ENCODE results near the gene G2E3.
"Not testable (repeated sequence)": the region's sequence is repeated elsewhere in the genome, so short reads cannot be mapped to it uniquely, and the experiment has no call there.

G2E3 gene

GRCh38 chr14:30608533-30609006 lies 49.6 kb downstream of the G2E3 start:
- Mint-ChIP-seq H3K36me3 (peaks cover 62% of the 10 kb centered on the region), H3K4me3 (no peak overlapping the region), H3K9me3 (no peaks in the 10 kb centered on the region), H3K4me1 (no peaks in the 10 kb centered on the region), H3K27ac (peak overlapping the region; percentile 13)
- ATAC-seq = no peak
- no peak for DNase-seq (ENCODE audit: low spot score in 2 of 2)

DNA sequence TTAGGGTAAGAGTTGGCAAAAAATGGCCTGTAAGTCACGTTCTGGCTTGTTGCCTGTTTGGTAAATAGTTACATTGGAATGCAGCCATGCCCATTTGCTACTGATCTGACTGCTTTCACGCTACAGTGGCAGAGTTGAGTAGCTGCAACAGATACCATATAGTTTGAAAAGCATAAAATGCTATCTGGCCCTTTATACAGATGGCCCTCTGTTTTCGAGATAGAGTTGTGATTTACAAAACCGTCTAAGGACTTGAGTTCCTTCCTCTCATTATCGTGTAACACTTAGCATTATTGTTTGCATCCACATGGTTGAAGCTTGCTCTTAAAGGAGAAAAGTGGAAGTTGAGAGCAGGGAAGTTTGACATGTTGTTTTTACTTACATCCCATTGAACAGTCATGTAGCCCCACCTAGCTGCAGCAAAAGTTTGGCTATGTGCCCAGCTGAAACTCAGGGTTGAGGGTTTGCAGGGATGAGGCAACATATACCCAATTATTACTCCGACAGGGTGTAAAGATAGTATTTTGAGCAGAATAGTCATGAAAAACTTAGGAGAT lies 51.9 kb downstream of the G2E3 start:
- Mint-ChIP-seq H3K36me3 (peaks cover 53% of the 10 kb centered on the region), H3K4me3 (no peak overlapping the region), H3K27ac (no peak overlapping the region), H3K9me3 (no peaks in the 10 kb centered on the region), H3K4me1 (no peaks in the 10 kb centered on the region)
- ATAC-seq (no peak), DNase-seq (ENCODE audit: low spot score in 2 of 2) (no peak)

DNA sequence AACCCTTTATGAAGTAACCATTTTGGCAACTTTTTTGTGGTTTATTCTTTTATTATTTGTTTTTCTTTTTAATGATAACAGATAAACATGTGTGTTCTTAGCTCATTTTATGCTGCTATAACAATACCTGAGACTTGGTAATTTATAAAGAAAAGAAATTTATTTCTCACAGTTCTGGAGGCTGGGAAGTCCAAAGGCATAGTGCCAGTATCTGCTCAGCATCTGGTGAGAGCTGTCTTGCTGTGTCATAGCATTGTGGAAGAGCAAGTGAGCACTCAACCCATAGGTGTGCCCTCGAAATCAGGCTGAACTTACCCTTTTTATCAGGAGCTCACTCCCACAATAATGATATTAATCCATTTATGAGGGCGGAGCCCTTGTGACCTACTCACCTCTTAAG lies 55.2 kb downstream of the G2E3 start:
- H3K9me3 Mint-ChIP-seq = no peaks in the 10 kb centered on the region
- no peak overlapping the region for H3K4me3 Mint-ChIP-seq
- ATAC-seq (no peak), DNase-seq (ENCODE audit: low spot score in 2 of 2) (no peak)
- no peak overlapping the region for H3K27ac Mint-ChIP-seq
- no peaks in the 10 kb centered on the region for H3K4me1 Mint-ChIP-seq
- H3K36me3 Mint-ChIP-seq = peaks cover 55% of the 10 kb centered on the region

- DNase-seq (ENCODE audit: low spot score in 2 of 2) (no peak), ATAC-seq (peak; percentile 47)
- H3K9me3 Mint-ChIP-seq = no peaks in the 10 kb centered on the region
- H3K36me3 Mint-ChIP-seq = peaks cover 42% of the 10 kb centered on the region
- no peak overlapping the region for H3K27ac Mint-ChIP-seq
- H3K4me1 Mint-ChIP-seq = peaks cover 20% of the 10 kb centered on the region
- peak overlapping the region; percentile 20 for H3K4me3 Mint-ChIP-seq
Measured at GRCh38 chr14:30620178-30620577, 61.2 kb downstream of the G2E3 start.

- peak overlapping the region; percentile 95 for H3K27ac Mint-ChIP-seq
- peak overlapping the region; percentile 89 for H3K4me3 Mint-ChIP-seq
- H3K4me1 Mint-ChIP-seq = peaks cover 25% of the 10 kb centered on the region
- no peaks in the 10 kb centered on the region for H3K9me3 Mint-ChIP-seq
- peak; percentile 1 for ATAC-seq
- H3K36me3 Mint-ChIP-seq = peaks cover 29% of the 10 kb centered on the region
- DNase-seq (ENCODE audit: low spot score in 2 of 2) = no peak
Measured at GRCh38 chr14:30621354-30621939, 62.5 kb downstream of the G2E3 start.

GRCh38 chr14:30621940-30622830 lies 63.2 kb downstream of the G2E3 start, which contains the start of gene SCFD1:
Gene SCFD1, plus strand, starts transcription at chr14:30622319. Its CDS starts 20 bp downstream, at chr14:30622339.
- ATAC-seq = peak; percentile 99
- peak within 1 kb of the TSS; percentile 95 for H3K27ac Mint-ChIP-seq
- DNase-seq (ENCODE audit: low spot score in 2 of 2) = peak; percentile 86 to 95
- H3K4me1 Mint-ChIP-seq = peaks cover 27% of the 10 kb centered on the region
- peak within 1 kb of the TSS; percentile 89 for H3K4me3 Mint-ChIP-seq
- H3K36me3 Mint-ChIP-seq = peaks cover 21% of the 10 kb centered on the region
- no peaks in the 10 kb centered on the region for H3K9me3 Mint-ChIP-seq

- ATAC-seq = no peak
- no peaks in the 10 kb centered on the region for H3K9me3 Mint-ChIP-seq
- H3K27ac Mint-ChIP-seq = peak overlapping the region; percentile 95
- peak overlapping the region; percentile 89 for H3K4me3 Mint-ChIP-seq
- peaks cover 35% of the 10 kb centered on the region for H3K4me1 Mint-ChIP-seq
- H3K36me3 Mint-ChIP-seq = peaks cover 29% of the 10 kb centered on the region
- no peak for DNase-seq (ENCODE audit: low spot score in 2 of 2)
Measured at GRCh38 chr14:30623412-30624131, 64.6 kb downstream of the G2E3 start.

DNA sequence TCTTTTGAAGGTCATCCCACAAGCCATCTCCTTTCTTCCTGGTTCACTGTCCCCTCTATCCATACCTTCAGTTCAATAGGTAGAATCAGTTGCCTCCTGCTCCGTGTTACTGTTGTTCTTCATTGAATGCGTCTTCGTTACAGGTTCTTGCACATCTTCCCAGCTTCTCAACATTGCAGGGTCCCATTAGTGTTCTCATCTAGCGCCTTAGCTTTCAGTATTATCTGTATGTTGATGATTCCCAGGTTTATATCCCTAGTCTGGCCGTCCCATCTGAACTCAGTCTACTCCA lies 65.1 kb downstream of the G2E3 start:
- Mint-ChIP-seq H3K9me3 (no peaks in the 10 kb centered on the region), H3K4me1 (peaks cover 35% of the 10 kb centered on the region), H3K36me3 (peaks cover 33% of the 10 kb centered on the region), H3K4me3 (peak overlapping the region; percentile 16), H3K27ac (peak overlapping the region; percentile 32)
- ATAC-seq = no peak
- no peak for DNase-seq (ENCODE audit: low spot score in 2 of 2)

GRCh38 chr14:30625533-30625932 lies 66.6 kb downstream of the G2E3 start:
- Mint-ChIP-seq H3K27ac (no peak overlapping the region), H3K4me1 (peaks cover 29% of the 10 kb centered on the region), H3K9me3 (no peaks in the 10 kb centered on the region), H3K4me3 (no peak overlapping the region), H3K36me3 (peaks cover 46% of the 10 kb centered on the region)
- ATAC-seq (no peak), DNase-seq (ENCODE audit: low spot score in 2 of 2) (no peak)

- H3K36me3 Mint-ChIP-seq = peaks cover 52% of the 10 kb centered on the region
- not testable (repeated sequence) for H3K9me3 Mint-ChIP-seq; ATAC-seq; DNase-seq (ENCODE audit: low spot score in 2 of 2); H3K4me3 Mint-ChIP-seq; H3K27ac Mint-ChIP-seq
- H3K4me1 Mint-ChIP-seq = peaks cover 22% of the 10 kb centered on the region
Measured at GRCh38 chr14:30629432-30629831, 70.5 kb downstream of the G2E3 start.

DNA sequence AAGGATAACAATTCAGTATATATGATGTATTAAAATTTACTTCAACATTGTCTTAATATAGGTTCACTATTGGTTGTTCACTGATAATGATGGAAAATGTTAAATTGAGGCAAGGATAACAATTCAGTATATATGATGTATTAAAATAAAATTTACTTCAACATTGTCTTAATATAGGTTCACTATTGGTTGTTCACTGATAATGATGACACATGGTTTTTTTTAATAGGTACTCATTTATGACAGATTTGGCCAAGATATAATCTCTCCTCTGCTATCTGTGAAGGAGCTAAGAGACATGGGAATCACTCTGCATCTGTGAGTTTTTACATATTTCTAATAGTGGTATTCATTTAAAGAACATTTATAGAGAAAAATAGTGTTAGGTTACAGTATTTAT lies 71.3 kb downstream of the G2E3 start:
- H3K4me3 Mint-ChIP-seq = no peak overlapping the region
- H3K9me3 Mint-ChIP-seq = no peaks in the 10 kb centered on the region
- H3K4me1 Mint-ChIP-seq = peaks cover 16% of the 10 kb centered on the region
- ATAC-seq (no peak), DNase-seq (ENCODE audit: low spot score in 2 of 2) (no peak)
- peaks cover 60% of the 10 kb centered on the region for H3K36me3 Mint-ChIP-seq
- no peak overlapping the region for H3K27ac Mint-ChIP-seq

DNA sequence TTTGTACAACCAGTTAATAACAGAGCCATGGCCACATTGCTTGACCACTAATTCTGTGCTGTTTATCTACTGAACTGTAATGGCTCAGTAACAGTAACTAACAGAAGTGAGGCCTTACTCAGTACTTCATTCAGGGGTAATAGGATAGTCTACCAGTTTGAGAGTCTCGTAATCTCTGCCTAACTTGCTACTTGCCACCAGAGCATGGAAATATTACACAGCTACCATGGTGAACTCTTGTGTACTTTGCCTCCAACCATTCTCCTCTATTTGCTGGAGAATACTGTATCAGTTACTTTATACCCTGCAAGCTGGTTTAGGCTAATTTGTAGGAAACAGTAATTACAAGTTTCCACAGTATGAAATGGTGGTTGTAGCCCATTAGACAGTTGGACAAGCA lies 73.8 kb downstream of the G2E3 start:
- DNase-seq (ENCODE audit: low spot score in 2 of 2) (no peak), ATAC-seq (no peak)
- H3K36me3 Mint-ChIP-seq = peaks cover 73% of the 10 kb centered on the region
- H3K4me1 Mint-ChIP-seq = peaks cover 11% of the 10 kb centered on the region
- no peaks in the 10 kb centered on the region for H3K9me3 Mint-ChIP-seq
- no peak overlapping the region for H3K27ac Mint-ChIP-seq
- H3K4me3 Mint-ChIP-seq = no peak overlapping the region

GRCh38 chr14:30638926-30639325 lies 80.0 kb downstream of the G2E3 start:
- Mint-ChIP-seq H3K36me3 (peaks cover 93% of the 10 kb centered on the region), H3K4me3 (no peak overlapping the region), H3K4me1 (peaks cover 7% of the 10 kb centered on the region), H3K27ac (no peak overlapping the region), H3K9me3 (no peaks in the 10 kb centered on the region)
- DNase-seq (ENCODE audit: low spot score in 2 of 2) = no peak
- ATAC-seq = no peak

GRCh38 chr14:30641207-30641606 lies 82.2 kb downstream of the G2E3 start:
- ATAC-seq = no peak
- Mint-ChIP-seq H3K36me3 (peaks cover 92% of the 10 kb centered on the region), H3K4me1 (peaks cover 13% of the 10 kb centered on the region), H3K9me3 (no peaks in the 10 kb centered on the region), H3K27ac (no peak overlapping the region), H3K4me3 (no peak overlapping the region)
- DNase-seq (ENCODE audit: low spot score in 2 of 2) = no peak

DNA sequence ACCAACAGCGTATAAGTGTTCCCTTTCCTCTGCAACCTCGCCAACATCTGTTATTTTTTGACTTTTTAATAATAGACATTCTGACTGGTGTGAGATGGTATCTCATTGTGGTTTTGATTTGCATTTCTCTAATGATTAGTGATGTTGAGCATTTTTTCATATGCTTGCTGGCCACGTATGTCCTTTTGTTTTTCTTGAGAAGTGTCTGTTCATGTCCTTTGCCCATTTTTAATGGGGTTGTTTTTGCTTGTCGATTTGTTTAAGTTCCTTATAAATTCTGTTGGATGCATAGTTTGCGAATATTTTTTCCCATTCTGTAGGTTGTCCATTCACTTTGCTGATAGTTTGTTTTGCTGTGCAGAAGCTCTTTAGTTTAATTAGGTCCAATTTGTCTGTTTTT lies 85.5 kb downstream of the G2E3 start:
- Mint-ChIP-seq H3K36me3 (peaks cover 83% of the 10 kb centered on the region), H3K4me1 (peaks cover 13% of the 10 kb centered on the region)
- ATAC-seq; H3K4me3 Mint-ChIP-seq; DNase-seq (ENCODE audit: low spot score in 2 of 2); H3K9me3 Mint-ChIP-seq; H3K27ac Mint-ChIP-seq: not testable (repeated sequence)
